Adrenal gland (tissue), 5 donors: ENCODE data around the gene GMPPA.

Source experiments
- POLR2A ChIP-seq, 2 donors: fragments of 450-650 bp; IDR thresholded peaks; one replicate each; pipeline ENCODE4 v1.6.1; 2017; ENCODE audit warnings: antibody characterized with exemption in 2 of 2, mild to moderate bottlenecking in 2 of 2, moderate library complexity in 1 of 2
- TF ChIP-seq, protein P1 (sequence below), 6 experiments: fragments of 450-650 bp in 4 of 6; fragments of 200-600 bp in 2 of 6; sonication (generic) in 1 of 6; IDR thresholded peaks; 1 replicate in 5 of 6; 2 replicates in 1 of 6; pipeline versions ENCODE4 v1.5.1 to v1.8.0; 2016 to 2021; ENCODE audit warnings: antibody characterized with exemption in 6 of 6, mild to moderate bottlenecking in 2 of 6, moderate library complexity in 1 of 6
- donor health status: DM: no; HTN: no; CAD: no.

DNA sequence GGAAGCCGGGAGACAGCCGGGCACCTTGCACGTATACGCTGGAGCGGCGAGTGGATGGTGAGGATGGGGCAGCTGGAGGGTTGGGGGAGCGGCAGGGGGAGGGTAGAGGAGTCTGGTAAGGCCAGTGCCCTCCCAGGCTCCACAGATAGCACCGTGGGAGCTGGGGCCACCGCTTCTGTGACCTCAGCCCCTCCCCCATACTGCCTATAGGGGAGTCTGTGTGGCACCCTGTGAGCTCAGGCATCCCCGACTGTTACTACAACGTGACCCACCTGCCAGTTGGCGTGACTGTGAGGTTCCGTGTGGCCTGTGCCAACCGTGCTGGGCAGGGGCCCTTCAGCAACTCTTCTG, 9.9 kb upstream of the GMPPA start:
- TF ChIP-seq, protein P1, sequence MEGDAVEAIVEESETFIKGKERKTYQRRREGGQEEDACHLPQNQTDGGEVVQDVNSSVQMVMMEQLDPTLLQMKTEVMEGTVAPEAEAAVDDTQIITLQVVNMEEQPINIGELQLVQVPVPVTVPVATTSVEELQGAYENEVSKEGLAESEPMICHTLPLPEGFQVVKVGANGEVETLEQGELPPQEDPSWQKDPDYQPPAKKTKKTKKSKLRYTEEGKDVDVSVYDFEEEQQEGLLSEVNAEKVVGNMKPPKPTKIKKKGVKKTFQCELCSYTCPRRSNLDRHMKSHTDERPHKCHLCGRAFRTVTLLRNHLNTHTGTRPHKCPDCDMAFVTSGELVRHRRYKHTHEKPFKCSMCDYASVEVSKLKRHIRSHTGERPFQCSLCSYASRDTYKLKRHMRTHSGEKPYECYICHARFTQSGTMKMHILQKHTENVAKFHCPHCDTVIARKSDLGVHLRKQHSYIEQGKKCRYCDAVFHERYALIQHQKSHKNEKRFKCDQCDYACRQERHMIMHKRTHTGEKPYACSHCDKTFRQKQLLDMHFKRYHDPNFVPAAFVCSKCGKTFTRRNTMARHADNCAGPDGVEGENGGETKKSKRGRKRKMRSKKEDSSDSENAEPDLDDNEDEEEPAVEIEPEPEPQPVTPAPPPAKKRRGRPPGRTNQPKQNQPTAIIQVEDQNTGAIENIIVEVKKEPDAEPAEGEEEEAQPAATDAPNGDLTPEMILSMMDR (IDR thresholded peaks at IDR 0.05) = no peak
- no peak for TF ChIP-seq POLR2A (IDR thresholded peaks at IDR 0.05)
